Esophagus muscularis mucosa (tissue), 4 donors: ENCODE results near the gene PHAF1. TPM values are rescaled to one million over a fixed set of nuclear protein-coding genes. Genes with fewer than 3 reads are reported as not detected.
A peak's percentile ranks its signal among the peaks of the same experiment; 100 is the strongest.

Experiments
- DNase-seq: peaks from one replicate; pipeline ENCODE4 v3.0.0-alpha.2; 2017; ENCODE audit errors: extremely low spot score
- H3K27ac ChIP-seq, 4 donors: fragments of 200-600 bp; sonication (generic); replicated peaks in 1 of 4; 1 replicate in 3 of 4; 2 replicates in 1 of 4; pipeline ENCODE4 v1.5.1; 2016 to 2019; ENCODE audit warnings: mild to moderate bottlenecking in 1 of 4
- H3K27me3 ChIP-seq, 4 donors: fragments of 200-600 bp; sonication (generic); one replicate each; pipeline versions ENCODE4 v1.5.1 to v1.6.0; 2016 to 2019
- H3K36me3 ChIP-seq, 4 donors: fragments of 200-600 bp; sonication (generic); one replicate each; pipeline ENCODE4 v1.5.1; 2016 to 2019
- H3K4me1 ChIP-seq, 4 donors: fragments of 200-600 bp; sonication (generic); one replicate each; pipeline ENCODE4 v1.5.1; 2016 to 2019
- H3K4me3 ChIP-seq, 4 donors: fragments of 200-600 bp; sonication (generic); 1 replicate in 2 of 4; 2 replicates in 2 of 4; pipeline ENCODE4 v1.5.1; 2016 to 2019; ENCODE audit warnings: mild to moderate bottlenecking in 4 of 4, moderate library complexity in 1 of 4
- H3K9me3 ChIP-seq, 4 donors: fragments of 200-600 bp; sonication (generic); 1 replicate in 3 of 4; 2 replicates in 1 of 4; pipeline ENCODE4 v1.5.1; 2016 to 2019
- EP300 ChIP-seq: sonication (generic); formaldehyde crosslinking; IDR thresholded peaks from one replicate; pipeline ENCODE4 v1.6.1; 2017; ENCODE audit warnings: antibody characterized with exemption
- POLR2A ChIP-seq: fragments of 450-650 bp; IDR thresholded peaks from one replicate; pipeline ENCODE4 v1.6.1; 2017; ENCODE audit warnings: antibody characterized with exemption, moderate library complexity, mild to moderate bottlenecking, low read depth
- POLR2AphosphoS5 ChIP-seq, 2 donors: sonication (generic); formaldehyde crosslinking; IDR thresholded peaks; one replicate each; pipeline ENCODE4 v1.6.1; 2017; ENCODE audit warnings: antibody characterized with exemption in 2 of 2
- WGBS: methylation state at CpG from one replicate; pipeline ENCODE4 v1.1.5; 2018; 5-methylcytosine and 5-hydroxymethylcytosine counted together
- intact Hi-C: fragments of 100-400 bp; cut with DNase I; formaldehyde crosslinking; loops from one replicate; pipeline ENCODE4 v1.15.1; 2023
- total RNA-seq, 4 donors: library from RNA; depleted of rRNA; stranded (reverse); fragments of >200 nt; gene quantifications; one replicate each; pipeline versions ENCODE4 v1.1.0 to v1.2.1, GENCODE V29; 2016
- TF ChIP-seq, protein P1 (sequence below), 3 experiments: fragments of 200-600 bp in 2 of 3; fragments of 450-650 bp in 1 of 3; sonication (generic) in 2 of 3; IDR thresholded peaks; one replicate each; pipeline ENCODE4 v1.5.1; 2017 to 2019; ENCODE audit warnings: antibody characterized with exemption in 3 of 3, mild to moderate bottlenecking in 2 of 3, moderate library complexity in 1 of 3

Gene PHAF1
- total RNA-seq, 4 donors from 2014 or later = 11.4 to 23.7 (median 17.1) TPM

DNA sequence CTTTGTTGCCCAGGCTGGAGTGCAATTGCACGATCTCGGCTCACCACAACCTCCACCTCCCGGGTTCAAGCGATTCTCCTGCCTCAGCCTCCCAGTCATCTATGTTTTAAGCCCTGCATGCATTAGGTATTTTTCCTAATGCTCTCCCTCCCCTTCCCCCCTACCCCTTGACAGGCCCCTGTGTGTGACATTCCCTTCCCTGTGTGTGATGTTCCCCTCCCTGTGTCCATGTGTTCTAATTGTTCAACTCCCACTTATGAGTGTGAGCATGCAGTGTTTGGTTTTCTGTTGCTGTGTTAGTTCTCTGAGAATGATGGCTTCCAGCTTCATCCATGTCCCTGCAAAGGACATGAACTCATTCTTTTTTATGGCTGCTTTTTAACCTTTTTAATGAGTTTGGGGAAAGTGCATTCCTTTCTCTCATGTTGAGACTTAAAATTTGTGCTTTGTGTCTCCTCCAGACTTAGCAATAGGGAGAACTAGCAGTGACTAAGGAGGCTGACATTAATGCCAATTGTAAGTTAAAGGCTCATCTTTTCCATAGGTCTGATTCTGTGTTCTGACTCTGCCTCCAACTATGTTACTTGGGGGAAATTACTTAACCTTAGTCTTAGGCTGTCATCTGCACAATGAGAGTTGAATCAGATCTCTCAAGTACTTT, 17.7 kb upstream of the PHAF1 start:
- TF ChIP-seq, protein P1, sequence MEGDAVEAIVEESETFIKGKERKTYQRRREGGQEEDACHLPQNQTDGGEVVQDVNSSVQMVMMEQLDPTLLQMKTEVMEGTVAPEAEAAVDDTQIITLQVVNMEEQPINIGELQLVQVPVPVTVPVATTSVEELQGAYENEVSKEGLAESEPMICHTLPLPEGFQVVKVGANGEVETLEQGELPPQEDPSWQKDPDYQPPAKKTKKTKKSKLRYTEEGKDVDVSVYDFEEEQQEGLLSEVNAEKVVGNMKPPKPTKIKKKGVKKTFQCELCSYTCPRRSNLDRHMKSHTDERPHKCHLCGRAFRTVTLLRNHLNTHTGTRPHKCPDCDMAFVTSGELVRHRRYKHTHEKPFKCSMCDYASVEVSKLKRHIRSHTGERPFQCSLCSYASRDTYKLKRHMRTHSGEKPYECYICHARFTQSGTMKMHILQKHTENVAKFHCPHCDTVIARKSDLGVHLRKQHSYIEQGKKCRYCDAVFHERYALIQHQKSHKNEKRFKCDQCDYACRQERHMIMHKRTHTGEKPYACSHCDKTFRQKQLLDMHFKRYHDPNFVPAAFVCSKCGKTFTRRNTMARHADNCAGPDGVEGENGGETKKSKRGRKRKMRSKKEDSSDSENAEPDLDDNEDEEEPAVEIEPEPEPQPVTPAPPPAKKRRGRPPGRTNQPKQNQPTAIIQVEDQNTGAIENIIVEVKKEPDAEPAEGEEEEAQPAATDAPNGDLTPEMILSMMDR (IDR thresholded peaks at IDR 0.05) = no peak
- TF ChIP-seq POLR2AphosphoS5 (IDR thresholded peaks at IDR 0.05) (no peak), EP300 (no peak), POLR2A (no peak)
- no peak for DNase-seq
- Histone ChIP-seq H3K36me3 (peaks cover 0 to 18% (median 8%) of the 10 kb centered on the region in 4 donors), H3K4me3 (no peak overlapping the region), H3K27ac (no peak overlapping the region), H3K27me3 (no peaks in the 10 kb centered on the region), H3K4me1 (peaks cover 0 to under 1% (median 0%) of the 10 kb centered on the region in 4 donors), H3K9me3 (no peaks in the 10 kb centered on the region)
- WGBS = 89% methylated on average over 4 of the region's 4 CpGs
- intact Hi-C loops = no loop called here

DNA sequence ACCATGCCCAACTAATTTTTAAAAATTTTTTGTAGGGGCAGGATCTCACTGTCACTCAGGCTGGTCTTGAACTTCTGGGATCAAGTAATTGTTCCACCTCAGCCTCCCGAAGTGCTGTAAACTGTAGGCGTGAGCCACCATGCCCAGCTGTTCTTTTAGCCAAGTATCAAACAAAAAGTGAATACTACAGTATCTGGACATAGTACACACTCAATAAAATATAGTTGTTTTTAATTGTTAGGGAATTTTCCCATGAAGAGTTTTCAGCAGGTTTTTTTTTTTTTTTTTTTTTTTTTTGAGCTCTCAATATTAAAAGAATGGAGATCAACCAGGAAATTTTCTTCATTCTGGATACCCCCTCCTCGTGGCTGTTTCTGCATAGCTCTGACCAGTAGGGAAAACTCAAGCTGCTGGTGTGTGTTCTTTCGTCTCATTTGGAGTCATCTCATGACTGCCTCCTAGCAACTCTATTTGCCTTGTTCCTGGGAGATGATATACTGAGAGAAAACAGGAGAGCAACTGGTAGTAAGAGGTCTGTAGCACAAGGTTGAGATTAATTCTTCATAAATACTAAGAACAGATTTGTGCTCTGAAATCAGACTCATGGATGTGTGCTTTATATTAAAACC, 16.5 kb upstream of the PHAF1 start:
- Histone ChIP-seq H3K27me3 (no peaks in the 10 kb centered on the region), H3K4me3 (no peak overlapping the region), H3K27ac (no peak overlapping the region), H3K9me3 (no peaks in the 10 kb centered on the region), H3K4me1 (peaks cover 0 to 2% (median 0%) of the 10 kb centered on the region in 4 donors), H3K36me3 (peaks cover 0 to 20% (median 10%) of the 10 kb centered on the region in 4 donors)
- TF ChIP-seq, protein P1 (IDR thresholded peaks at IDR 0.05) = no peak
- TF ChIP-seq POLR2AphosphoS5 (IDR thresholded peaks at IDR 0.05) (no peak), EP300 (no peak), POLR2A (no peak)
- DNase-seq = no peak
- 92% methylated on average over 4 of the region's 4 CpGs for WGBS
- intact Hi-C loops = no loop called here

DNA sequence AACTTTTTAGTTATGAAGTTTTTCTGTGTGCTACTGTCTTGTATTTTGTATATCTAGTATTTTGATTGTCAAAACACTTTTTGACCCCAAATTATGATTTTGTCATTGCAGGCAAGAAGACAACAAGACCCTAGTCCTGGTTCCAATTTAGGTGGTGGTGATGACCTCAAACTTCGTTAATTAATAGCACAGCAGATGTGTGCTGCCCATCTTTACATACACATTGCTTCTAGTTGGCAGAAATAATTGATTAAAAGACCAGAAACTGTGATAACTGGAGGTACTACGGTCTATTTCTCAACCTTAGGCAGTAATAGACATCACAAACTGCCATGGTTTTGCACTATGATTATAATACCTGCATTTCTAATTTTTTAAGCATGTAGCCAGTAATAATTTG, 11.1 kb upstream of the PHAF1 start:
- no peak for DNase-seq
- peaks cover 0 to 2% (median 0%) of the 10 kb centered on the region in 4 donors for H3K4me1 ChIP-seq
- no peak overlapping the region for H3K4me3 ChIP-seq
- peaks cover 0 to 45% (median 11%) of the 10 kb centered on the region in 4 donors for H3K36me3 ChIP-seq
- no peak for TF ChIP-seq POLR2AphosphoS5 (IDR thresholded peaks at IDR 0.05)
- no peak for TF ChIP-seq EP300
- TF ChIP-seq POLR2A = no peak
- TF ChIP-seq, protein P1 (IDR thresholded peaks at IDR 0.05) = no peak
- H3K27me3 ChIP-seq = no peaks in the 10 kb centered on the region
- WGBS = 86% methylated on average over 2 of the region's 2 CpGs
- no peaks in the 10 kb centered on the region for H3K9me3 ChIP-seq
- intact Hi-C loops = no loop called here
- H3K27ac ChIP-seq = no peak overlapping the region

DNA sequence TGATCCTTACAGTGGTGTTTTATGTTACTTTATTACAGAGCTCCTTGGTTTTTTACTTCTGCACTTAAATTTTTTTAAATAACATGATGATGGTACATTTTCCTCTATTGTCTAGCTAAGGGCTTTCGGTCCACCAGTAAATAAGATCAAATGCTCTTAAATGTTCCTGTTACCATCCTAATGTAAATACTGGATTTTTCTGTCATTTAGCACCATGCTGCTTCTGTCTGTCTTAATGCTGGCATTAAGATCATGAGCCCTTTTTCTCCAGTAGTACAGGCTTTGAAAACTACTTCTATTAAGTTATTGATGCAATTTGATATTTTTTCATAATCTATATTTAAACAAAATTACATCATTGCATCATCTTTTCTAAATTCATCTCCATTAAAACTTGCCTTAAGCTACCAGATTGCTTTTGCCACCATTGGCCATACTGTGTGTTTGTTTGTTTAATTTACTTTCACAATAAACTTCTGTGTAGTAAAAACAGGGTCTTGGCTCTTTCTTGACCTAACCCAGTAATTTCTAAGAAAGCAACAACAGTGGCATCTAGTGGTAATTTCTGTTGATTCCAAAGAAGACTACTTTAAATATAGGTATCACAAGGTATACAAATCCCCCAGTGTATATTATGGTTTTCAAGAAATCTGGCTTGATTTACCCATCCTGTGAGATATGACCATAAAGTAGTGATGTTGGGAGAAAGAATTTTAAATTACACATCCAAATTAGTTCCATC, 9.0 kb upstream of the PHAF1 start:
- no peak overlapping the region for H3K4me3 ChIP-seq
- H3K27ac ChIP-seq = no peak overlapping the region
- intact Hi-C loops = no loop called here
- DNase-seq = no peak
- no peak for TF ChIP-seq POLR2A
- TF ChIP-seq, protein P1 (IDR thresholded peaks at IDR 0.05) = peak in 1 of 3 experiments; percentile 8
- peaks cover 0 to 2% (median 0%) of the 10 kb centered on the region in 4 donors for H3K4me1 ChIP-seq
- 85% methylated on average over 1 of the region's 1 CpG for WGBS
- no peaks in the 10 kb centered on the region for H3K27me3 ChIP-seq
- no peaks in the 10 kb centered on the region for H3K9me3 ChIP-seq
- H3K36me3 ChIP-seq = peaks cover 0 to 35% (median 11%) of the 10 kb centered on the region in 4 donors
